HepG2 (cell line): ENCODE measurements around the gene AGXT. TPM values are rescaled to one million over a fixed set of nuclear protein-coding genes. Genes with fewer than 3 reads are reported as not detected.

ENCODE experiments used
- AGO1 ChIP-seq: fragments of 200-400 bp; formaldehyde crosslinking; IDR thresholded peaks from 2 replicates; pipeline ENCODE4 v1.6.1; 2017; ENCODE audit warnings: mild to moderate bottlenecking, low read depth, low read length, moderate library complexity; ENCODE audit not compliant: poor library complexity, severe bottlenecking
- CENPBD1 ChIP-seq: sonication (generic); formaldehyde crosslinking; IDR thresholded peaks from 2 replicates; pipeline ENCODE4 v1.8.0; 2022; ENCODE audit warnings: missing genetic modification reagents, low read depth, mild to moderate bottlenecking, borderline replicate concordance
- GABPB1 ChIP-seq: IDR thresholded peaks from 2 replicates; pipeline ENCODE4 v1.6.1; 2016; ENCODE audit warnings: mild to moderate bottlenecking, missing genetic modification reagents, moderate library complexity, missing compliant biosample characterization
- LBX2 ChIP-seq: sonication (generic); formaldehyde crosslinking; IDR thresholded peaks from 2 replicates; pipeline ENCODE4 v1.5.0; 2020; ENCODE audit warnings: missing genetic modification reagents, mild to moderate bottlenecking, borderline replicate concordance
- NR2F6 ChIP-seq, 2 experiments: IDR thresholded peaks; 2 replicates each; pipeline ENCODE4 v1.6.1; 2016; ENCODE audit warnings: antibody characterized with exemption in 1 of 2, mild to moderate bottlenecking in 1 of 2
- PAXIP1 ChIP-seq: sonication (generic); formaldehyde crosslinking; conservative IDR thresholded peaks from 2 replicates; pipeline ENCODE4 v1.4.0; 2020; ENCODE audit warnings: mild to moderate bottlenecking, missing genetic modification reagents, moderate library complexity
- RNF219 ChIP-seq: sonication (generic); formaldehyde crosslinking; IDR thresholded peaks from 2 replicates; pipeline ENCODE4 v1.5.0; 2020; ENCODE audit warnings: mild to moderate bottlenecking, missing genetic modification reagents
- SAP130 ChIP-seq: IDR thresholded peaks from 2 replicates; pipeline ENCODE4 v1.6.1; 2016; ENCODE audit warnings: low read depth
- TEAD3 ChIP-seq: optimal IDR thresholded peaks from 2 replicates; pipeline ENCODE3; 2016; ENCODE audit warnings: borderline replicate concordance
- ZFP91 ChIP-seq: sonication (generic); formaldehyde crosslinking; IDR thresholded peaks from 2 replicates; pipeline ENCODE4 v1.9.0; 2022; ENCODE audit warnings: missing genetic modification reagents, mild to moderate bottlenecking, borderline replicate concordance
- ZNF605 ChIP-seq: sonication (generic); formaldehyde crosslinking; IDR thresholded peaks from 2 replicates; pipeline ENCODE4 v1.8.0; 2022; ENCODE audit warnings: mild to moderate bottlenecking, missing genetic modification reagents
- ZNF687 ChIP-seq: sonication (generic); formaldehyde crosslinking; IDR thresholded peaks from 2 replicates; pipeline ENCODE4 v1.5.1; 2020; ENCODE audit warnings: mild to moderate bottlenecking, missing genetic modification reagents, moderate library complexity
- polyA plus RNA-seq, 8 experiments: library from polyadenylated mRNA; depleted of rRNA in 3 of 8; stranded (reverse) in 7 of 8; unstranded in 1 of 8; fragments of >200 nt; fragmentation: Illumina TruSeq in 4 of 8; extraction: Trizol in 4 of 8; gene quantifications; 2 replicates each; pipeline versions ENCODE4 v1.2.1 to v1.2.3, GENCODE V29; 2011 to 2016; ENCODE audit warnings: low read depth in 4 of 8, missing spikeins in 1 of 8, mixed read lengths in 1 of 8; ENCODE audit not compliant: insufficient read depth in 1 of 8
- total RNA-seq, 5 experiments: library from RNA; depleted of rRNA; stranded (reverse); fragments of >200 nt; fragmentation: Illumina TruSeq; extraction: Trizol; gene quantifications; 2 replicates each; pipeline ENCODE4 v1.2.3, GENCODE V29; 2016; ENCODE audit warnings: low read depth in 1 of 5

AGXT gene
- total and polyA plus RNA-seq, 2 of the 13 experiments (the other 11 are each of a cell fraction or from before 2014, with no cell fraction given): 41.9 to 96.1 TPM

GRCh38 chr2:240889601-240890560 lies 21.3 kb downstream of the AGXT start (continued):
- peak; percentile 9; the same call in 1 of the 2 replicates for TF ChIP-seq ZNF605
- TF ChIP-seq ZNF687 (CRISPR knock-in tag): peak; percentile 90
- peak; percentile 57 for TF ChIP-seq NR2F6 (IDR thresholded peaks at IDR 0.05)
- TF ChIP-seq NR2F6 (CRISPR knock-in tag; IDR thresholded peaks at IDR 0.05): peak; percentile 66
- no peak for TF ChIP-seq CENPBD1 (CRISPR knock-in tag)
- TF ChIP-seq PAXIP1 (CRISPR knock-in tag): 0 out of 2 replicates have a peak, but pooled peaks have one; percentile 11
- no peak for TF ChIP-seq AGO1
- peak; percentile 24; the same call in 1 of the 2 replicates for TF ChIP-seq ZFP91 (CRISPR knock-in tag)
- TF ChIP-seq LBX2 (CRISPR knock-in tag): peak; percentile 58; the same call in 1 of the 2 replicates
- peak; percentile 29 for TF ChIP-seq TEAD3 (CRISPR knock-in tag)
- peak; percentile 17; the same call in 1 of the 2 replicates for TF ChIP-seq SAP130 (CRISPR knock-in tag)
- TF ChIP-seq RNF219 (CRISPR knock-in tag): no peak
- TF ChIP-seq GABPB1: peak; percentile 24; the same call in 1 of the 2 replicates
